LNCaP clone FGC (cell line): ENCODE results near the gene NRP2.

Experiments
- DNase-seq: peaks from one replicate; pipeline ENCODE4 v3.0.0-alpha.2; 2011; ENCODE audit warnings: low read depth
- H3K4me3 ChIP-seq: 2 replicates; pipeline ENCODE4 v1.5.1; 2011; ENCODE audit warnings: mild to moderate bottlenecking, low read depth, low read length, control low read depth
- CTCF ChIP-seq: IDR thresholded peaks from 2 replicates; pipeline ENCODE4 v1.5.1; 2012; ENCODE audit warnings: mild to moderate bottlenecking; ENCODE audit not compliant: control insufficient read depth, insufficient read depth; ENCODE audit errors: extremely low read depth

Gene NRP2

GRCh38 chr2:205750797-205751196 lies 68.5 kb downstream of the NRP2 start:
- H3K4me3 ChIP-seq: no peak overlapping the region
- no peak for DNase-seq
- no peak for TF ChIP-seq CTCF

GRCh38 chr2:205751569-205752031 lies 69.3 kb downstream of the NRP2 start:
- TF ChIP-seq CTCF: no peak
- no peak overlapping the region for H3K4me3 ChIP-seq
- DNase-seq: no peak

- DNase-seq: no peak
- H3K4me3 ChIP-seq: no peak overlapping the region
- no peak for TF ChIP-seq CTCF
Measured at GRCh38 chr2:205752296-205752820, 70.1 kb downstream of the NRP2 start.

GRCh38 chr2:205752924-205753323 lies 70.6 kb downstream of the NRP2 start:
- H3K4me3 ChIP-seq: no peak overlapping the region
- no peak for DNase-seq
- no peak for TF ChIP-seq CTCF

- TF ChIP-seq CTCF: no peak
- H3K4me3 ChIP-seq: no peak overlapping the region
- no peak for DNase-seq
Measured at GRCh38 chr2:205754285-205754923, 72.1 kb downstream of the NRP2 start.

GRCh38 chr2:205754924-205755321 lies 72.6 kb downstream of the NRP2 start:
- no peak overlapping the region for H3K4me3 ChIP-seq
- no peak for DNase-seq
- no peak for TF ChIP-seq CTCF

GRCh38 chr2:205755923-205756322 lies 73.6 kb downstream of the NRP2 start:
- H3K4me3 ChIP-seq: no peak overlapping the region
- TF ChIP-seq CTCF: no peak
- DNase-seq: no peak
